Spleen (tissue), 11 donors: ENCODE data around the gene FNBP1L. TPM values are rescaled to one million over a fixed set of nuclear protein-coding genes. Genes with fewer than 3 reads are reported as not detected.

Experiments
- DNase-seq: peaks from one replicate; pipeline ENCODE4 v3.0.0-alpha.2; 2020
- H3K27ac ChIP-seq, 8 donors: fragments of 200-600 bp; sonication (generic) in 7 of 8; 1 replicate in 4 of 8; 2 replicates in 4 of 8; pipeline versions ENCODE4 v1.5.0 to v1.8.0; 2016 to 2021; ENCODE audit warnings: inconsistent platforms in 4 of 8, mild to moderate bottlenecking in 4 of 8, moderate library complexity in 1 of 8
- H3K27me3 ChIP-seq, 7 donors: fragments of 200-600 bp; sonication (generic) in 6 of 7; replicated peaks in 1 of 7; 1 replicate in 4 of 7; 2 replicates in 3 of 7; pipeline versions ENCODE4 v1.5.0 to v1.8.0; 2016 to 2021; ENCODE audit warnings: inconsistent platforms in 3 of 7, mild to moderate bottlenecking in 1 of 7
- H3K36me3 ChIP-seq, 6 donors: fragments of 200-600 bp; sonication (generic) in 5 of 6; 1 replicate in 4 of 6; 2 replicates in 2 of 6; pipeline versions ENCODE4 v1.5.0 to v1.8.0; 2016 to 2021; ENCODE audit warnings: inconsistent platforms in 2 of 6
- H3K4me1 ChIP-seq, 6 donors: fragments of 200-600 bp; sonication (generic) in 5 of 6; 1 replicate in 3 of 6; 2 replicates in 3 of 6; pipeline versions ENCODE4 v1.5.0 to v1.8.0; 2016 to 2021; ENCODE audit warnings: inconsistent platforms in 3 of 6
- H3K4me3 ChIP-seq, 8 donors: fragments of 200-600 bp; sonication (generic) in 7 of 8; 1 replicate in 4 of 8; 2 replicates in 4 of 8; pipeline versions ENCODE4 v1.5.0 to v1.8.0; 2016 to 2021; ENCODE audit warnings: inconsistent platforms in 4 of 8, mild to moderate bottlenecking in 4 of 8, moderate library complexity in 2 of 8
- H3K9me3 ChIP-seq, 8 donors: fragments of 200-600 bp; sonication (generic) in 7 of 8; 1 replicate in 4 of 8; 2 replicates in 4 of 8; pipeline versions ENCODE4 v1.5.0 to v1.8.0; 2016 to 2021; ENCODE audit warnings: inconsistent platforms in 4 of 8
- CTCF ChIP-seq, 11 experiments: fragments of 200-600 bp in 7 of 11; fragments of 450-650 bp in 4 of 11; sonication (generic) in 4 of 11; IDR thresholded peaks in 8 of 11; conservative IDR thresholded peaks in 3 of 11; 1 replicate in 7 of 11; 2 replicates in 4 of 11; pipeline versions ENCODE4 v1.4.0 to v1.8.0; 2016 to 2021; ENCODE audit warnings: antibody characterized with exemption in 11 of 11, inconsistent platforms in 4 of 11, mild to moderate bottlenecking in 1 of 11
- POLR2A ChIP-seq, 3 donors: fragments of 450-650 bp; IDR thresholded peaks; one replicate each; pipeline ENCODE4 v1.5.1; 2017; ENCODE audit warnings: antibody characterized with exemption in 3 of 3, mild to moderate bottlenecking in 1 of 3
- POLR2AphosphoS5 ChIP-seq, 3 donors: sonication (generic); formaldehyde crosslinking; IDR thresholded peaks; one replicate each; pipeline ENCODE4 v1.5.1; 2017; ENCODE audit warnings: antibody characterized with exemption in 3 of 3
- WGBS, 5 donors: extraction: QIAGEN DNeasy Blood & Tissue Kit in 3 of 5; methylation state at CpG; one replicate each; pipeline versions ENCODE4 v1.1.5 to v1.1.7; 2013 to 2018; 5-methylcytosine and 5-hydroxymethylcytosine counted together
- intact Hi-C: fragments of 100-400 bp; cut with DNase I; formaldehyde crosslinking; loops from one replicate; pipeline ENCODE4 v1.15.0; 2023; ENCODE audit warnings: low total_unique reads
- polyA plus RNA-seq, 3 donors: library from polyadenylated mRNA; stranded (reverse); fragments of 200-250 nt; gene quantifications; one replicate each; pipeline ENCODE4 v1.2.1, GENCODE V29; 2013
- total RNA-seq, 7 donors: library from RNA; depleted of rRNA in 3 of 7; stranded (reverse); fragments of >200 nt in 3 of 7; fragmentation: NEBNext Ultra II Directional in 4 of 7; extraction: Animal tissue kit (Norgen Biotek cat#: 25700) in 4 of 7; gene quantifications; one replicate each; pipeline versions ENCODE4 v1.1.0 to v1.2.1, GENCODE V29; 2016 to 2021
- donor health status: healthy with polysubstance abuse.
- donor health status: DM: no; HTN: no; CAD: no; lungs with moderate emphysema.
- donor health status: DM: no; HTN: no; CAD: no.
- donor health status: Bipolar disorder and iron deficiency.
- donor health status: healthy.
- donor health status: DM: no; HTN: no; CAD: no.
- donor health status: DM: yes; HTN: yes; CAD: no.

Gene FNBP1L
- total and polyA plus RNA-seq, 10 donors, result 1.5 to 10.0 (median 5.5) TPM

GRCh38 chr1:93483200-93483599 is 35.3 kb downstream of the FNBP1L start:
- 85 to 94% (median 90%) methylated on average over 3 of the region's 3 CpGs for WGBS, 5 donors
- H3K4me1 ChIP-seq, result no peaks in the 10 kb centered on the region
- H3K36me3 ChIP-seq, result no peaks in the 10 kb centered on the region
- DNase-seq, result no peak
- H3K4me3 ChIP-seq, result no peak overlapping the region
- H3K9me3 ChIP-seq, result peaks cover 0 to 28% (median 24%) of the 10 kb centered on the region in 8 donors
- H3K27ac ChIP-seq, result no peak overlapping the region
- no peak for TF ChIP-seq POLR2A (IDR thresholded peaks at IDR 0.05)
- TF ChIP-seq CTCF (IDR thresholded peaks at IDR 0.05 in 8 of 11, conservative IDR thresholded peaks at IDR 0.05 in 3 of 11), result no peak
- no peak for TF ChIP-seq POLR2AphosphoS5 (IDR thresholded peaks at IDR 0.05)
- no peaks in the 10 kb centered on the region for H3K27me3 ChIP-seq
- intact Hi-C loops, result no loop called here

DNA sequence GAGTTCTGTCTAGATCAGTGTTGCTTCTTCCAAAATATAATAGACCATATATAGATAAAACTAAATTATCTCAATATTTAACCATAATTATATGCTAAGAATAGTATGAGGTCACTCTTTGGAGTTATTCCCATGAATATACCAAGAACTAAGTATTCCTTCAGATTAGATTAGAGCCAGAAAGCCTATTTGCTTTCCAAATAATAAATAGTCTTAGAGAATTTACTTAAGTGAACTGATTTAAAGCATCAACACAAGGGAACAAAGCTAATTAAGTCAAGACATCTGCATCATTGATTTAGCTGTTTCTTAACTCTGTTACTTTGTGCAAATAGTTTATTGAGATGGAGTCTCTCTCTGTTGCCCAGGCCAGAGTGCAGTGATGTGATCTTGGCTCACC is 35.7 kb downstream of the FNBP1L start:
- no peak for DNase-seq
- H3K36me3 ChIP-seq, result no peaks in the 10 kb centered on the region
- intact Hi-C loops, result no loop called here
- TF ChIP-seq POLR2AphosphoS5 (IDR thresholded peaks at IDR 0.05), result no peak
- no peak for TF ChIP-seq POLR2A (IDR thresholded peaks at IDR 0.05)
- TF ChIP-seq CTCF (IDR thresholded peaks at IDR 0.05 in 8 of 11, conservative IDR thresholded peaks at IDR 0.05 in 3 of 11), result no peak
- H3K4me1 ChIP-seq, result no peaks in the 10 kb centered on the region
- H3K27ac ChIP-seq, result no peak overlapping the region
- H3K9me3 ChIP-seq, result peaks cover 0 to 24% (median 20%) of the 10 kb centered on the region in 8 donors
- H3K27me3 ChIP-seq, result no peaks in the 10 kb centered on the region
- H3K4me3 ChIP-seq, result no peak overlapping the region

- TF ChIP-seq POLR2AphosphoS5 (IDR thresholded peaks at IDR 0.05) (no peak), POLR2A (IDR thresholded peaks at IDR 0.05) (no peak), CTCF (IDR thresholded peaks at IDR 0.05 in 8 of 11, conservative IDR thresholded peaks at IDR 0.05 in 3 of 11) (no peak)
- WGBS, 5 donors, result 82 to 99% (median 97%) methylated on average over 2 of the region's 2 CpGs
- intact Hi-C loops, result no loop called here
- Histone ChIP-seq H3K27ac (no peak overlapping the region), H3K4me3 (no peak overlapping the region), H3K27me3 (no peaks in the 10 kb centered on the region), H3K36me3 (no peaks in the 10 kb centered on the region), H3K4me1 (peaks cover 0 to 5% (median 0%) of the 10 kb centered on the region in 6 donors), H3K9me3 (no peaks in the 10 kb centered on the region)
- no peak for DNase-seq
Measured at GRCh38 chr1:93488207-93488606, 40.3 kb downstream of the FNBP1L start.

DNA sequence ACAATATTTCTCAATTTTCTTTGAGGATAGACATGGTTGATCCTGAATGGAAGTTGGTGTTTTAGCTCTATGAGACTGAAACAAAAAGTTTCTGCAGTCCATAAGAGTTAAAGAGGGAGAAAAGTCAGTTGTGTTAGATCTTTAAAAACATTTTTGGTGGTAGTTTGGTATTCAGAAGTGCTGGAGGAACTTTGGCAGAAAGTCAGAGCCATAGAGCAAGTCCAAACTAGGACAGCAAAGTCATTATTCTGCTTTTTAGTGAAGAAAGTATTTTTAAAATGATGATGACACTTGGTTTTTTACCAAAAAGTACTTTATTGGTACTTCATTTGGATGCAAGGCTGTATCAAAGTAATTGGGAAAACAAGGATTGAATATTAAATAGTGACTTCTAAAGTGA is 41.8 kb downstream of the FNBP1L start:
- H3K4me3 ChIP-seq, result no peak overlapping the region
- H3K4me1 ChIP-seq, result peaks cover 0 to 5% (median 0%) of the 10 kb centered on the region in 6 donors
- no peak overlapping the region for H3K27ac ChIP-seq
- TF ChIP-seq CTCF (IDR thresholded peaks at IDR 0.05 in 8 of 11, conservative IDR thresholded peaks at IDR 0.05 in 3 of 11) (no peak), POLR2A (IDR thresholded peaks at IDR 0.05) (no peak), POLR2AphosphoS5 (IDR thresholded peaks at IDR 0.05) (no peak)
- no peak for DNase-seq
- no peaks in the 10 kb centered on the region for H3K9me3 ChIP-seq
- no peaks in the 10 kb centered on the region for H3K27me3 ChIP-seq
- no peaks in the 10 kb centered on the region for H3K36me3 ChIP-seq
- intact Hi-C loops, result no loop called here
